Renal cortical epithelial cell (primary cell): ENCODE data around the gene GMEB2. TPM values are rescaled to one million over a fixed set of nuclear protein-coding genes. Genes with fewer than 3 reads are reported as not detected.
"Not testable (repeated sequence)": the region's sequence is repeated elsewhere in the genome, so short reads cannot be mapped to it uniquely, and the experiment has no call there.

ENCODE experiments used
- DNase-seq: peaks from one replicate; pipeline ENCODE4 v3.0.0-alpha.2; 2011; ENCODE audit warnings: low read depth
- total RNA-seq: library from RNA; depleted of rRNA; stranded (reverse); fragments of >200 nt; gene quantifications from 2 replicates; pipeline ENCODE4 v1.2.3, GENCODE V29; 2014

Gene GMEB2
- total RNA-seq, 1 donor from 2014 or later: 17.2 TPM

DNA sequence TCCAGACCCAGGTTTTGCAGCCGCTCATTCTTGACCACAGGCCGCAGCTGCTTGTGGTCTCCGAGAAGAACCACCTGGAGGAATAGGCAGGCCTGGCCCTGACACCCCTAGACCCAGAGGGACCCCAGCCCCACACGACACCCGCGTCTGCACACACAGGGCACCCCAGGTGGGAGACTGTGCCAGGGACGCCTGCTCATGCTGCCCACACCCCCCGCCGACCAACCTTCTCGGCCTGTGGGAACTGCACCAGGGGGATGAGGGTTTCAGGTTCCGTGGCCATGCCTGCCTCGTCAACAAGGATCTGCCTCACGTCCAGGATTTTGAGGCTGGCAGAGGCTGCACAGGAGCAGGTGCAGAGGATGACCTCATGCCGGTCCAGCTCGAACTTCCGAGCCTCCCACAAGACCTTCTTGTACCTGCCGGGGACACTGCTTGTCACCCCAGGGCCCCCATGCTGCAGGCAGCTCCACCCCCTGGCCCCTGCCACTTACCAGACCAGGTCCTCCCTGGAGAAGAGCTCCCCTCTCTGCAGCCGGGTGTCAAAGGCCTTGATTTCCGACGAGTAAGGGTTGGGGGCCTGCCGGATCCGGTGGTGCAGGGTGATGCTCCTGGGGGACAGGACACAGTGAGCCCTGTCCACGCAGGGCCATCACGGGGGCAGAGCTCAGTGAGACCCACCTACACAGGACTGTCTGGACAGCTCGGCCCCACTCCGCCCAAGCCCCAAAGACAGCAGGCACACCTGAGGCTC is 65.9 kb downstream of the GMEB2 start:
- no peak for DNase-seq

DNA sequence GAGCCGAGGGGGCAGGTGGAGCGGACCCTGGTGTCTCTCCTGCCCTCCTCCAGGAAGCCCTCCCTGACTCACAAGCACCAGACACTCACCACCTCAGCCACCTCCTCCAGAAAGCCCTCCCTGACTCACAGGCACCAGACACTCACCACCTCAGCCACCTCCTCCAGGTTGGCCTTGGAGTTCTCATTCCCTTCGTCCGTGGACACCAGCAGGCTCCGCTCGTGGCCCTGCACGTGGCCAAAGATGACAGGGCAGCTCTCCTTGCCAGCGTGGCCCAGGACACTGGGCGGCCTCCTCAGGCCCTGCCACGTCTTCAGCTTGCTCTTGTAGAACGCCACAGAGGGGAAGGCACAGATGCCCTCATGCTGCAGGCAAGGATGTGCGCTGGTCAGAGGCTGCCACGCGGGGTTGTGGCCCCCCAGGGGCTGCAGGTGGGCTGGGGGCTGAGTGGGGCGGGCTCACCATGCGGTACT is 66.5 kb downstream of the GMEB2 start:
- no peak for DNase-seq

DNA sequence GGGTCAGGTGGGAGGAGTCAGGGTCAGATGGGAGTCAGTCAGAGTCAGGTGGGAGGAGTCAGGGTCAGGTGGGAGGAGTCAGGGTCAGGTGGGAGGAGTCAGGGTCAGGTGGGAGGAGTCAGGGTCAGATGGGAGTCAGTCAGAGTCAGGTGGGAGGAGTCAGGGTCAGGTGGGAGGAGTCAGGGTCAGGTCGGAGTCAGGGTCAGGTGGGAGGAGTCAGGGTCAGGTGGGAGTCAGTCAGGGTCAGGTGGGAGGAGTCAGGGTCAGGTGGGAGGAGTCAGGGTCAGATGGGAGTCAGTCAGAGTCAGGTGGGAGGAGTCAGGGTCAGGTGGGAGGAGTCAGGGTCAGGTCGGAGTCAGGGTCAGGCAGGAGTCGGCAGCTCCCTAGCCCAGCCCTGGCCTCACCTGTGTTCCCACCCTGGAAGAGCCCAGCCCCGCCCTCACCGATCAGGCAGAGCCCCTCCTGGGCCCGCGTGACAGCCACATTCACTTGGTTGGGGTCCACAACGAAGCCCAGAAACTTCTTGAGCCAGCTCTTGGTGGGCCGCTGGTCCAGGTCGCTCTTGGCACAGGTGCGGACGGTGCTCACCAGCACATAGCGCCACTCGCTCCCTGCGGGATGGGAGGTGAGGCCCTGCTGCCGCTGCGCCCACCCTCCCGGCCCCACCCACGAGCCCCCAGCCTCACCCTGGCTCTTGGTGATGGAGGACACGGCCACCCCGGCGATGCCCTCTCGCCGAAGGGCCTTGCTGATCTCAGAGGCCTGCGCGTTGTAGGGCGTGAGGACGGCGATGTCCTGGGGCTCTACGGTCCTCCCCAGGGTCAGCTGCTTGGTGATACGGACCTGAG is 67.2 kb downstream of the GMEB2 start:
- DNase-seq: not testable (repeated sequence)

DNA sequence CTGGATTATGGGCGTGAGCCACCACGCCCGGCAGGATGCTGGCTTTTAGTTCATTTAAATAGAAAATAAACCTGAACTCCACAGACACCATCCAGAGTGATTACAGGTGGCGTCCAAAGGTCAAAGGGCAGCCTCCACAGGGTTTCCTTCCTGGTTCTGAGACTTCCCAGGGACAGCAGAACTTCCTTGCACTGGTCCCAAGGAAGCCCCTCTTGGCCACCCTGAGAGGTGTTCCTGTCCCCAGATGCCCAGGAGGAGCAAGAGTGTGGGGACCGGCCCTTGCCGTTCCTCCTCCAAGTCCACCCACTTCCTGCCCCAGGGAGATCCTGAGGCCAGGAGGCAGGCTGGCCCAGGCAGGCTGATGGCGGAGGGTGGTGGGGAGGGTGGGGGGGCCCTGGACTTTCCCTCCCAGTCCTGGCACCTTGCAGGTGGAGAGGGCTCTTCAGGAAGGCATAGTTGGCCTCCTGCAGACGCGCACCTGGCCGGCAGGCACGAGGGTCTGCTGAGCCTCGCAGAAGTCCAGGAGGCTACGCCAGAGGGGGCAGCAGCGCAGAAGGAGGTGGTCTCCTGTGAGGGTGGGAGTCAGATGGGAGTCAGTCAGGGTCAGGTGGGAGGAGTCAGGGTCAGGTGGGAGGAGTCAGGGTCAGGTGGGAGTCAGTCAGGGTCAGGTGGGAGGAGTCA is 68.0 kb downstream of the GMEB2 start:
- DNase-seq: no peak

GRCh38 chr20:63557481-63557891 is 69.4 kb downstream of the GMEB2 start:
- DNase-seq: no peak

GRCh38 chr20:63556873-63557478 is 69.9 kb downstream of the GMEB2 start:
- DNase-seq: no peak

DNA sequence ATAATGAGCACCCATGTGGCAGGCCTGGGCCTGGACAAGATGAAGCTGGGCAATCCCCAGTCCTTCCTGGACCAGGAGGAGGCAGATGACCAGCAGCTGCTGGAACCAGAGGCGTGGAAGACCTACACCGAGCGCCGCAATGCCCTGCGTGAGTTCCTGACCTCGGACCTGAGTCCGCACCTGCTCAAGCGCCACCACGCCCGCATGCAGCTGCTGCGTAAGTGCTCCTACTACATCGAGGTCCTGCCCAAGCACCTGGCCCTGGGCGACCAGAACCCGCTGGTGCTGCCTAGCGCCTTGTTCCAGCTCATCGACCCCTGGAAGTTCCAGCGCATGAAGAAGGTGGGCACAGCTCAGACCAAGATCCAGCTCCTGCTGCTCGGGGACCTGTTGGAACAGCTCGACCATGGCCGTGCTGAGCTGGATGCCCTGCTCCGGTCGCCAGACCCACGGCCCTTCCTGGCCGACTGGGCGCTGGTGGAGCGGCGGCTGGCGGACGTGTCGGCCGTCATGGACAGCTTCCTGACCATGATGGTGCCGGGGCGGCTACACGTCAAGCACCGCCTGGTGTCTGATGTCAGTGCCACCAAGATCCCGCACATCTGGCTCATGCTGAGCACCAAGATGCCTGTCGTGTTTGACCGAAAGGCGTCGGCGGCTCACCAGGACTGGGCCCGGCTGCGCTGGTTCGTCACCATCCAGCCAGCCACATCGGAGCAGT is 71.1 kb downstream of the GMEB2 start:
- no peak for DNase-seq

DNA sequence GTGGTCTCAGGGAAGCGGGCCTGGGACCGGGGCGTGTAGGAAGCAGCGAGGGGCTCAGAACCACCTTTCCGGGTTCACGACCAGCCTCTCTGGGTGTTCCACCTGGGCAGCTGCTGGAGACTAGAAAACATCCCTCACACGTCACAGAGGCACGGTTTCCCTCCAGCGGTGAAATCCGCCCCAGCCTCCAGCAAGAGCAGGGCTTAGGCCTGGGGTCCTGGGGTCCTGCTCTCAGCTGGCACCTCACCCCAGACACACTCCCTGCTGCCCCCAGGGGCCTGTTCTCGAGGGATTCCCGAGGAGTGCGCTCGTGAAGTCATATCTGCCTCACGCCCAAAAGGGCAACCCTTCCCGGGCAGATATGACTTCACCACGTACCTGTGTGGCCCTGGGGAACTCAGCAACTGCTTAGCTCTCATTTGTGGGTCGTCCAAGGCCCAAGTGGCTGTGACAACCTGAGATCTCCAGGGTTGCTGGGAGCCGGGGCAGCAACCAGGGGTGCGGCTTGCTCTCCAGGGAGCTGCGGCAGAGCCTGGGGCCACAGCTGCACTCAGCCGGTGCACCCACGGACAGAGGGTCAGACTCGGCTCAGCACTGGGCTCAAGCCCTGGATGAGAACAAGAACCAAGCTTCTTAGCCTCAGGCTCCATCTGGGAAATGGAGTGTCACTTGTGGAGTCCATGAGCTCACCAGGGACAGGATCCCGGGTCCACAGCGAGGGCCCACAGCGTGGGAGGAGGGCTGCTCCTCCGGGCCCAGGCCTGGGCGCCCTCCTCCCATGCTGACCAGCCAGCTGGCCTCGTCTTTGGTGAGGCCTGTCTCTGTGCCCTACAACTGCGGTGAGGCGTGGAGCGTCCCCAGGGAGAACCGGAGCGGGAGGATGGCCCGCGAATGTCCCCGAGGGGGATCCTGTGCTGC is 72.3 kb downstream of the GMEB2 start:
- DNase-seq: no peak

DNA sequence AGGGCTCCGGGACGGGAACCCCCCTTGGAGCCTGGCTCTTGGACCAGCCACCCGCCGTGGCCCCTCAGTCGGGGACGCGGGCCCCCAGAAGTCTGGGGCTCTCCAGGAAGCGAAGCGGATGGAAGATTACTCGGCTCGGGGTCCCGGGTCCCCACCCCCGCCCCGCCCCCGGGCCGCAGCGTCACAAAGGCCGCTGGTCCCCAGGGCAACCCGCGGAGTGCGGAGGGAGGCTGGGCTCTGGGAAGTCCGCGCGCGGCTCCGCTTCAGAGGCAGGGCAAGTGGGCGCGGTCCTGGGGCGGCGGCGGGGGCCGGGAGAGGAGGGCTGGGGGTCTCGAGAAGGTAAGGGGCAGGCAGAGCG is 73.0 kb downstream of the GMEB2 start, which contains the start of gene FNDC11:
TSS of gene FNDC11 (plus strand) at position 227 of the 358 bp plus-strand sequence. CDS start 1,505 bp downstream, outside the sequence.
- no peak for DNase-seq

GRCh38 chr20:63553251-63553932 is 73.5 kb downstream of the GMEB2 start:
- DNase-seq: peak; percentile 25

DNA sequence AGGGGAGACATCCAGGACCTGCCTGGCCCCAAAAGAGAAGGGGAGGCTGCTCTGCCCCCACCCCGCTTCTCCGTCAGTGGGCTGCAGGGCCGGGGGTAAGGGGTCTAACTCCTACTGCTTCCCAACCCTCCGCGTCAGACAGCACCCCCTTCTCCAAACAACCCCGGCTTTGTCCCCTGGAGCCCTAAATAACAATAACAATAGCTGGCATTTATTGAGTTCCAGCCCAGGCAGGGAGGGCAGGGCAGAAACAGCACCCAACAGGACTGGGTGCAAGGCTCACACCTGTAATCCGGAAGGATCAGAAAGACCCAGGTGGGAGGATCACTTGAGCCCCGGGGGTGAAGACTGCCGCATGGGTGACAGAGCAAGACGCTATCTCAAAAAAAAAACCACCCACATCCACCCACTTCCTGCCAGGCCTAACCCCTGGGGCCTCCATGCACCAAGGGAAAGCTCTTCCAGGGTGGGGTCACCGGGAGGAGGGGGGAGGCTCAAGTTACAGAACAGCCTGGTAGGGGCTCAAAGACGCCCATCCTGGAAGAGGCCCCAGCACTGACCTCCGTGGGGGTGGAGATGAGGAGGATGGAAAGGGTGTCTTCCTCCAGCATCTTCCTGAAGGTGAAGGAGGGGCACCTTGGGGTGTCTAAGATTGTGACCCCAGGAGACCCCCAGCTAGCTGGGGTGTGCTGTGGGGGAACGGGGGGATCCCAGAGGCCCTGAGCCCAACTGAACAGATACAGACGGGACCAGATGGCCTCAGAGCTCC is 74.2 kb downstream of the GMEB2 start:
- DNase-seq: no peak

- no peak for DNase-seq
Measured at GRCh38 chr20:63551068-63551467, 75.8 kb downstream of the GMEB2 start.

DNA sequence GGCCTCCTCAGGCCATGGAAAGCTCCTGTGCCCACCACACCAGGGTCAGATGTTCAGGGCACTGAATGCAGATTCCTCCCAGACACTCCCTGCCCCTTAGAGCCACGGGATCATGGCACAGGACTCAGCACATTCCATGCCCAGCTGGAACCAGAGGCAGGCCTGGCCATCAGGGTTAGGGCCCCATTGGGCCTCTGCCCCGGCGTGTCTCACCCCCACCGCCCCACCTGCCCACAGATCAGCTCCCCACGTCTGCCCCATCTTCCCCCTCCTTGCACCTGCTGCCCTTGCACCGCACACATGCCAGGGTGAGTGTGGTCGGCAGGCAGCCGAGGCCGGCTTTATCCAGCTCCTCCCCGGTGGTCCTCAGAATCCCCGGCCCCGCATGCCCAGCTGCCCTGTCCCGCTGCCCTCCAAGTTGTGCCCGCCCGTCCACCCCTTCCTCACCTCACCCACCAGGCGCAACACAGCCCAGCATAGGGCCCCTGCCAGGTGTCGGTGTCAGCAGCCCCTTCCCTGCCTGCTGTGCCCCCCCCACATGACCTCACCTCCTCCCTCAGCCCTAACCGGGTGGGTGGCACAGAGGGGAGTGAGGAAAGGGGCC is 77.1 kb downstream of the GMEB2 start:
- DNase-seq: no peak

GRCh38 chr20:63549019-63549418 is 77.9 kb downstream of the GMEB2 start:
- DNase-seq: no peak

- no peak for DNase-seq
Measured at GRCh38 chr20:63548542-63548941, 78.4 kb downstream of the GMEB2 start.

DNA sequence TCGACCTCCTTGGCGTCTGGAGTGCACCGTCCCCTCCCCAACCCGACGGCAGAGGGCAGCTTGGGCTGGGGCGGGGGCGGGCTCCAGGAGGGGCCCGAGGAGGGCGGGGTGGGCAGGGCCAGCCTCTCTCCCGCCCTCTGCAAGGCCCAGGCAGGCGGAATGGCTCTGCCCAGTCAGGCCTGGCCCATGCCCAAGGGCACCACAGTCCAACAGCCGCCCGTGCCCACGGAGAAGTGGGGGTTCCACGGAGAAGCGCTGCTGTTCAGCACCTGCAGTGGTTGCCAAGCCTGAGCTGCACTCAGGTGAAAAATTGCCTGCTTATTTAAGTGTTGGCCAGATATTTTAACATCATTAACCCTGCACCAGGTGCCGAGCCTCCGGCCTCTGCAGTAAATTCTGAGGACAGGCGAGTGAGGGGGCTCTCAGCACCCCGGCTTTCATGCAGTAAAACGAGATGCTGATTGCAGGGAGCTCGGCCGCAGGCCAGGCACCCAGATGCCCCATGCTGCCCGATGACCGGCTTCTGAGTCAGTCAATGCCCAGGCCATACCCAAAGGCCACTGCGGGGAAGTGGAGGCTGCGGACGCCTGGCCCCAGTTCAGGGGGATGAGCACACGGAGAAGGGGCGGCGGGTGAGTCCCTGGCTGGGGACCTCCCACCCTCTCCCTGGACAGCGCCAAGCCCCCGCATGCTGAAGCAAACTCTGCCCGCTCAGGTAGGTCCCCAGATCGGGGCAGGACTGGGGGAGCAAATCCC is 79.0 kb downstream of the GMEB2 start, which contains the start of gene SRMS:
TSS of gene SRMS (minus strand) at position 25 of the 756 bp plus-strand sequence. CDS start 286 bp downstream, outside the sequence.
- DNase-seq: no peak

- DNase-seq: no peak
Measured at GRCh38 chr20:63546956-63547724, 79.8 kb downstream of the GMEB2 start.
